CD4-positive, alpha-beta T cell treated with Interleukin-15 for 1 hour (primary cell): ENCODE results near the gene DDX1.

Experiments
- DNase-seq: peaks from one replicate; pipeline ENCODE4 v3.0.0-alpha.2; 2020

The DDX1 gene

DNA sequence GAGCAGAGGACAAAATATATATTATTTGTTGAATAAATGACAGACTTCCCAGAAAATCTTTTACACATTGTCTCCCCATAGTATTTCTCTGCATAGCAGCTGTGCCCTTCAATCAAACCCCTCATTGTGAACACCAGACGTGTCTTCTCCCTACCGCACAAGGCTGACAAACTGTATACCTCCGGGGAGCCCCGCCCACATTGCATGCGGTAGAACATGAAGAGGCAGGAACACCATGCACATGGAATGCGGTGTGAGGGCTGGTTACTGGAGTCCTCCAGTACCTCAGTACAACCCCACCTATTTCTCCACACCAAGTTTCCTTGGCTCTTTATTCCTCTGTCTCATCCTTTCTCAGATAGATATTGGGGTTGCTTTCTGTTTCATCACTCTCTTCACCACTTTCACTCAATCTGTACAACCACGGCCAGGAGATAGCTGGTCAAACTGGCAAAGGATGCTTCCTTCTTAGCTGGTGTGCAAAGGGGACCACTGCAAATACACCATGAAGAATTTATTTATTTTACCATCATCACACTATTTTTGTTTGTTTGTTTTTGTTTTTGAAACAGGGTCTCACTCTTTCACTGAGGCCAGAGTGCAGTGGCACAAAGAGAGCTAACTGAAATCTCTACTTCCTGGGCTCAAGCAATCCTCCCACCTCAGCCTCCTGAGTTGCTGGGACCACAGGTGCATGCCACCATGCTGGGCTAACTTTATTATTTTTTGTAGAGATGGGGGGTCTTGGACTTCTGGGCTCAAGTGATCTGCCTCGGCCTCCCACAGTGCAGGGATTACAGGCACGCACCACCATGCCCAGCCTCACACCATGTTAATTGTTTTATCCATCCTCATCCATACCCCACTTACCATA is 28.2 kb upstream of the DDX1 start:
- DNase-seq = no peak

GRCh38 chr2:15565392-15565791 is 26.3 kb upstream of the DDX1 start:
- DNase-seq = no peak

DNA sequence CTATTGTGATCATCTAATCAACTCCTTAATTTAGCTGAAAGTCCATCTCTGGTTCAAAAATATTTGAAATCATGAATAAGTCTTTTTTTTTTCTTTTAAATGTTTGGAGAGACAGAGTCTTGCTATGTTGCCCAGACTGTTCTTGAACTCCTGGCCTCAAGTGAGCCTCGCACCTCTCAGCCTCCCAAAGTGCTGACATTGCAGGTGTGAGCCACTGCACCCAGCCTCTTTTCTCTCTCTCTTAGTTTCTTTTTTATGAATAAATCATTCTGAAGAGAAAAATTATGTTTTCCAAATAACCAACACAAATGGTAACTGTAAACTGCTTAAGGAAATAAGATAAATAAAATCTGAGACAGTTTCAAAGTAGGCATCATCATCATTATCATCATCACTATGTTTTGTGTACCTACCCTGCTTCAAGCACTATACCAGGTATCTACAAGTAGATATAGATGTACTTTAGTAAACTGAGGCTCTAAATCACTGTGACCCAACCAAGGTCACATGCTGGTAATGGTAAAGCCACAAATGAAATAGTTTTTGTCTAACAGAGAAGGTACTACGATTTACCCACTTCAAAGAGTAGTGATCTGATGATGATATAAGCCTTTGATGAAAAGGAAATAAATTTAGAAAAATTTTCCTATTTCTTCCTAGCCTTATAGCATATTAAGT is 25.5 kb upstream of the DDX1 start:
- DNase-seq = no peak

GRCh38 chr2:15566912-15567311 is 24.8 kb upstream of the DDX1 start:
- no peak for DNase-seq

DNA sequence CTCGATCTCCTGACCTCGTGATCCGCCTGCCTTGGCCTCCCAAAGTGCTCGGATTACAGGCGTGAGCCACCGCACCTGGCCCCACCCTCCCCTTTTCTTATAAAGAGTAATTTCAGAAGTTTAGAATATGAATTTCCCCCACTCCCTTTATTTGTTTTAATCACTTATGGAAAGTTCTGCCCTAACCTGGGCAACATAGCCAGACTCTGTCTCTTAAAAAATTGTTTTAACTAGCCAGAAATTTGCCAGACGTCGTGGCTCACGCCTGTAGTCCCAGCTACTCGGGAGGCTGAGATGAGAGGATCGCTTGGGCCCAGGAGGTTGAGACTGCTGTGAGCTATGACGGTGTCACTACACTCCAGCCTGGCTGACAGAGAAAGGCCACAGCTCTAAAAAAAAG is 22.8 kb upstream of the DDX1 start:
- DNase-seq = no peak

DNA sequence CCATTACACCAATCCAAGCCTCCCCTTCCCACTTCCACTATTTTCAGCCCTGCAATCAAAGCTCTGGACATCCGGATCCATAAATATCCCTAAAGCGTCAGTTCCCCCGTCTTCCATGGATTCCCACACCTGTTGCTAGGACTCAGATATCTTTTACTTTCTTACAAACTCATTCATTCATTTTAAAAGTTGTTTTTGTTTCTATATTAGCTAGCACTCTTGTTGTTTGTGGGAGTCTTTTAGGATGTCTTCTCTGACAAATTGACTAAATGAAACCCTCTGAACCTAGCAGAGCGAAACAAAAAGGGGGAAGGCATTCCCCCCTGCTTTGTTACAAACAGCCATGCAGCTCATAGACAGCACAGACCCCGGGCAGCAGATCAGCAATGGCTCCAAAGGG is 21.6 kb upstream of the DDX1 start:
- DNase-seq = no peak

GRCh38 chr2:15571729-15572128 is 19.9 kb upstream of the DDX1 start:
- no peak for DNase-seq

GRCh38 chr2:15577071-15577735 is 14.5 kb upstream of the DDX1 start:
- peak; percentile 74 for DNase-seq

DNA sequence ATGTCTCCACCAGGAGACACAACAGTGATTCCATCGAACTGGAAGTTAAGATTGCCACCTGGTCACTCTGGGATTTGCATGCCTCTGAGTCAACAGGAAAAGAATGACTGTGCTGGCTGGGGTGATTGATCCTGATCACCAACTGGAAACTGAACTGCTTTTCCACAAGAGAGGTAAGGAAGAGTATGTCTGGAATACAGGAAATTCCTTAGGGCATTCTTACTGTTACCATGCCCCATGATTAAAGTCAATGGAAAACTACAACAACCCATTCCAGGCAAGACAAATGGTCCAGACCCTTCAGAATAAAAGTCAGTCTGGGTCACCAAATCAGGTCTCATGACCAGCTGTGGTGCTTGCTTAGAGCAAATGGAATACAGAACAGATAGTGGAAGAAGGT is 12.0 kb upstream of the DDX1 start:
- no peak for DNase-seq

- no peak for DNase-seq
Observed at GRCh38 chr2:15580451-15580850, 11.2 kb upstream of the DDX1 start.

GRCh38 chr2:15582710-15583357 is 8.8 kb upstream of the DDX1 start:
- DNase-seq = no peak

DNA sequence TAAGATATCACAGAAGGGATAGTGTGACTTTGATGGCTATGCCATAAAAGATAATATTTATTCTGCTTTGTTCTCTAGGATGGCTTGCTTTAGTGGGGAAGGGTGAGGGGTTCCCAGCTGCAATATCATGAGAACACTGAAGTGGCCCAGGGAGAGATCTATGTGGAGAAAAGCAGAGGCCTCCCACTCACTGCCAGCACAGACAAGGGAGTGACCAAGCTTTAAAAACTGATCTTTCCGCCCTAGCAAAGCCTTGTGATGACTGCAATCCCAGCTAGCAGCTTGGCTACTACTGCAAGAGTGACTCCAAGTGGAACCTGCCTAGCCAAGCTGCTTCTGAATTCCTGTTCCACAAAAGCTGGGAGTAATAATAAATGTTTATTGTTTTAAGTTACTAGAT is 7.8 kb upstream of the DDX1 start:
- DNase-seq = no peak

GRCh38 chr2:15584316-15584715 is 7.4 kb upstream of the DDX1 start:
- no peak for DNase-seq

- no peak for DNase-seq
Observed at GRCh38 chr2:15584767-15585469, 6.8 kb upstream of the DDX1 start.

- DNase-seq = no peak
Observed at GRCh38 chr2:15588329-15588919, 3.2 kb upstream of the DDX1 start.

- DNase-seq = no peak
Observed at GRCh38 chr2:15591373-15591691, 336 bp upstream of the DDX1 start.

GRCh38 chr2:15593327-15593705 is 1.6 kb downstream of the DDX1 start:
- no peak for DNase-seq

- no peak for DNase-seq
Observed at GRCh38 chr2:15594291-15595256, 2.9 kb downstream of the DDX1 start.

- DNase-seq = no peak
Observed at GRCh38 chr2:15595342-15595905, 3.8 kb downstream of the DDX1 start.

GRCh38 chr2:15595936-15596335 is 4.3 kb downstream of the DDX1 start:
- DNase-seq = no peak

DNA sequence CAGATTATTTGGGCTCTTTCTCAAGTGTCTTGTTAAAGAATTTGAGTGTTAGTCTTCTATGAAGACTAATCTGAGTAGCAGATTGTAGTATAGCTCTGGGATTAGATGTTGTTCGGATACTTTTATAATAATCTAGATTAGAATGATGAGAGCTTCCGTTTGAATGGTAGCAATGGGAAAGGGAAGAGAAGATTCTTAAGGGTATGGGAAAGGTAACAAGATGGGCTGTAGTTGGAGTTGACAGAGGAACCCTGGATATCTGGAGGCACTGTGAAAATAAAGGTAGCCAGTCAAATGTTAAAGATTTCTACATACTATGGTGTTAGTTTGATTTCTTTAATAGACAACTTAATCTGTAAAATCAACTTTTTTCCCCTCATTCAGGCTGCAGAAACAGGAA is 4.7 kb downstream of the DDX1 start:
- no peak for DNase-seq
